GM13977 (cell line): ENCODE measurements around the gene VSIR.

Experiments
- DNase-seq: peaks from one replicate; pipeline ENCODE4 v3.0.0; 2012; ENCODE audit warnings: low spot score
- in situ Hi-C: fragments of 300-500 bp; cut with MboI; formaldehyde crosslinking; loops from one replicate; pipeline ENCODE4 v1.12.0; 2022; ENCODE audit warnings: low sequenced_read_pairs, low pct_unique_long_range_greater_than_20kb, mixed read lengths, inconsistent platforms; ENCODE audit not compliant: unreplicated experiment
- TF ChIP-seq, protein P1 (sequence below): IDR thresholded peaks from 2 replicates; pipeline ENCODE4 v1.5.1; 2012; ENCODE audit warnings: mild to moderate bottlenecking, control low read depth; ENCODE audit not compliant: insufficient read depth; ENCODE audit errors: extremely low read depth, missing control alignments

VSIR gene

DNA sequence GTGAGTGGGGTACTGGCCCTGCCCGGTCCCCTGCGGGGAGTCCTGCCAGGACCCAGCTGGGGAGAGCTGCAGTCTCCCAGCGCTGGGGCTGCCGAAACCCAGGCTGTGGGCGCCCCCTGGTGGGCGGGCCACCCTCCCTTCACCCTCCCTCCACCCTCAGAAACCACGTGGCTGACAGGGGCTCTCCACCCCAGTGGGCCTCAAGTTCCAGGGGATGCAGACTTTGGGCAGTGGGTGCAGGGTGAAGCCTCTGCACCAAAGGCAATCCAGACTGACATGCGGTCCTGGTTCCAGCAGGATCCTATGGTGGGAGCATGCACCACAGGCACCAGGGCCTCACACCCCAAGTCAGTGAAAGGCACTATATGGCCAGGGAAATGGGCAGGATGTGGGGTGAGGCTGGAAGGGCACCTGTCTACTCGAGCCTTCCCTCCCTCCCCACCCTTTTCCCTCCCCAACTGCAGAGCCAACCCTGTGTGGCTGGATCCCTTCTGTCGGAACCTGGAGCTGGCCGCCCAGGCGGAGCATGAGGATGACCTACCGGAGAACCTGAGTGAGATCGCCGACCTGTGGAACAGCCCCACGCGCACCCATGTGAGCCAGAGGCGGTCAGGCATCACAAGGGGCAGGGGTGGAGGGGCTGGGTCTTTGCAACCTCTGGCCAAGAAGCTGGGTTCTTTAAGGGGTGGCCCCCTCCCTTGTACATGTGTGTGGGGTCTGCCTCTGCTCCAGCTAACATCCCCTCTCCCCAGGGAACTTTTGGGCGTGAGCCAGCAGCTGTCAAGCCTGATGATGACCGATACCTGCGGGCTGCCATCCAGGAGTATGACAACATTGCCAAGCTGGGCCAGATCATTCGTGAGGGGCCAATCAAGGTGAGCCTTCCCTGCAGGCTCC lies 38.9 kb upstream of the VSIR start:
- peak; percentile 88 for DNase-seq
- TF ChIP-seq, protein P1, sequence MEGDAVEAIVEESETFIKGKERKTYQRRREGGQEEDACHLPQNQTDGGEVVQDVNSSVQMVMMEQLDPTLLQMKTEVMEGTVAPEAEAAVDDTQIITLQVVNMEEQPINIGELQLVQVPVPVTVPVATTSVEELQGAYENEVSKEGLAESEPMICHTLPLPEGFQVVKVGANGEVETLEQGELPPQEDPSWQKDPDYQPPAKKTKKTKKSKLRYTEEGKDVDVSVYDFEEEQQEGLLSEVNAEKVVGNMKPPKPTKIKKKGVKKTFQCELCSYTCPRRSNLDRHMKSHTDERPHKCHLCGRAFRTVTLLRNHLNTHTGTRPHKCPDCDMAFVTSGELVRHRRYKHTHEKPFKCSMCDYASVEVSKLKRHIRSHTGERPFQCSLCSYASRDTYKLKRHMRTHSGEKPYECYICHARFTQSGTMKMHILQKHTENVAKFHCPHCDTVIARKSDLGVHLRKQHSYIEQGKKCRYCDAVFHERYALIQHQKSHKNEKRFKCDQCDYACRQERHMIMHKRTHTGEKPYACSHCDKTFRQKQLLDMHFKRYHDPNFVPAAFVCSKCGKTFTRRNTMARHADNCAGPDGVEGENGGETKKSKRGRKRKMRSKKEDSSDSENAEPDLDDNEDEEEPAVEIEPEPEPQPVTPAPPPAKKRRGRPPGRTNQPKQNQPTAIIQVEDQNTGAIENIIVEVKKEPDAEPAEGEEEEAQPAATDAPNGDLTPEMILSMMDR, result peak; percentile 82
- in situ Hi-C loops, result no loop called here

DNA sequence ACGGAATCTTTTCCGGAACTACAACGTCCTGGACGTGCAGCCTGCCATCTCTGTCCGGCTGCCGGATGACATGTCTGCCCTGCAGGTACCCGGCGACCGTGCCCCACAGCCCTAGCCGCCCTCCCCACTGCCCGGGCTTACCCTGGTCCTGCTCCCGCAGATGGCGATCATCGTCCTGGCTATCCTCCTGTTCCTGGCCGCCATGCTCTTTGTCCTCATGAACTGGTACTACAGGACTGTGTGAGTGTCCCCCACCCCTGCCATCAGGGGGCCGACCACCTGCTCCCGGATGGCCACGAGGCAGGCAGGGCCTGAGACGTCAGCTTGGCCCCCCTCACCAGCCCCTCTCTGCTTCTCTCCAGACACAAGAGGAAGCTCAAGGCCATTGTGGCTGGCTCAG lies 38.0 kb upstream of the VSIR start:
- in situ Hi-C loops, result no loop called here
- no peak for DNase-seq
- TF ChIP-seq, protein P1, result no peak

DNA sequence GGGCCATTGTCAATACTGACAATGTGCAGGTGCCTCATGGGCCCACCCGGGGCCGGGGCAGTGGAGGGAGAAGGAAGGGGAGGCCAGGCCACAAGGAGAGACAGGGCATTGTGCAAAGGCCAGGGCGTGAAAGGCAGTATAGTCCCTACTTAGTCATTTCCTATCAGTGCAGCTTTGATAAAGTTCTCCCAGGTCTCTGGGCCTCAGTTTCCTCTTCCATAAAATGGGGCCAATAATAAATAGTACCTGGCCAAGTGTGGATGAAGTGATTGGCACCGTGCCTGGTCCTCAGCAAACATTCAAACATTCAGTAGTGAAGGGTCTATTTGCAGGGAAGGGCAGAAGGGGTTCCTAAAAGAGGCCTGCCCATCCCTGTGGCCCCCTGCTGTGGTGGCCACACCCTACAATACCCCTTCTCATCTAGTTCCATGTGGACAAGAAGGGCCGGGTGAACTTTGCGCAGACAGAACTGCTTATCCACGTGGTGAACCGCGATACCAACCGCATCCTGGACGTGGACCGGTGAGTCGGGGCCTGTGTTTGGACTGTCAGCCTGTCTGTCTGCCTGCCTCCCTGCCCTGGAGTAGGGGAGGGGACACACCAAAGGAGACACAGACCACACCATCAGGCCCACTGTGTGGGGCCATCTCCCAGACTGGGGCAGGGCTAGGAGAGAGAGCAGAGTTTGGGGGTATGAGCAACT lies 36.9 kb upstream of the VSIR start:
- TF ChIP-seq, protein P1, result no peak
- no peak for DNase-seq
- in situ Hi-C loops, result no loop called here

DNA sequence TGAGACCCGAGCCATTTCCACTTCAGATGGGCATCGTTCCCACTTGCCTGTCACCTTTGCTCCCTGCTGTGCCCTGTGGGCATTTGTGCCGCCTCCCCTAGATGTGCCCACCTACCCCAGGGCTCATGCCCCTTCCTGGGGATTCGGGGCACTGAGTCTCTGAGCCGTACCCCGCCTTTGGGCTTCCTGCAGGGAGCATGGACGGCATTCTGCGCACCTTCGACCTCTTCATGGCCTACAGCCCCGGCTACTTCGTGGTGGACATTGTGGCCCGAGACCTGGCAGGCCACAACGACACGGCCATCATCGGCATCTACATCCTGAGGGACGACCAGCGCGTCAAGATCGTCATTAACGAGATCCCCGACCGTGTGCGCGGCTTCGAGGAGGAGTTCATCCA lies 36.3 kb upstream of the VSIR start:
- in situ Hi-C loops, result no loop called here
- DNase-seq, result no peak
- TF ChIP-seq, protein P1, result no peak

DNA sequence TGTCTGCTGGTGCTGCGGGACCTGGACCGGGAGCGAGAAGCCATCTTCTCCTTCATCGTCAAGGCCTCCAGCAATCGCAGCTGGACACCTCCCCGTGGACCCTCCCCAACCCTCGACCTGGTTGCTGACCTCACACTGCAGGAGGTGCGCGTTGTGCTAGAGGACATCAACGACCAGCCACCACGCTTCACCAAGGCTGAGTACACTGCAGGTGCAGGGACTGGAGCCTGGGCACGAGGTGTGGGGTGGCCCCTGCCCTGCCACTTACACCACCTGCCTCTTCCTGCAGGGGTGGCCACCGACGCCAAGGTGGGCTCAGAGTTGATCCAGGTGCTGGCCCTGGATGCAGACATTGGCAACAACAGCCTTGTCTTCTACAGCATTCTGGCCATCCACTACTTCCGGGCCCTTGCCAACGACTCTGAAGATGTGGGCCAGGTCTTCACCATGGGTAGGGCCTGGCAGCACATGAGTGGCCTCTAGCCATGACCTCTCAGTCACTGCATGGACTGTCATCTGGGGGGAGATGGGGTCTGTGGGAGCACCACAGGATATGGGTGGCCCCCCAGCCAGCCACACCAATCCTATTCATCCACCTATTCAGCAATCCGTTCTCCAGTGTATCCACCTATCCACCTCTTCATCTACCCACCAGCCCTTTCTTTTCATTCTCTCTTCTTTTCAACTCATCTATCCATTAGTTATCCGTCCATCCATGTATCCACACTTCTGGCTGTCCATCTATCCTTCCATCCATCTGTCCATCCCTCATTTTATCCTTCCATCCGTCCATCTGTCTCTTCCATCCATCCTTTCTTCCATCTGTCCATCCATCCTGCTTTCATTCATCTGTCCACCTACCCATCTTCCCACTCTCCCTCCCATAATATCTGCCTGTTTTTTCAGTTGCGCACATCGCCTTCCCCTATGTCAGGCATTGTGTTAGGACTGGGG lies 34.5 kb upstream of the VSIR start:
- no peak for DNase-seq
- in situ Hi-C loops, result no loop called here
- TF ChIP-seq, protein P1, result no peak
